Left lung (tissue), 10 donors: ENCODE data around the gene GRM7. TPM values are rescaled to one million over a fixed set of nuclear protein-coding genes. Genes with fewer than 3 reads are reported as not detected.

Source experiments
- ATAC-seq: fragments of 200-7000 bp; cut with Tn5 transposase; one replicate; pipeline ENCODE4 v1.9.1; 2020; ENCODE audit warnings: moderate library complexity
- DNase-seq, 4 donors: peaks; one replicate each; pipeline ENCODE4 v3.0.0-alpha.2; 2013 to 2020
- H3K27ac ChIP-seq, 2 donors: fragments of 200-600 bp; sonication (generic) in 1 of 2; one replicate each; pipeline versions ENCODE4 v1.5.0 to v1.8.0; 2020 to 2021
- H3K27me3 ChIP-seq, 2 donors: fragments of 200-600 bp; sonication (generic) in 1 of 2; one replicate each; pipeline versions ENCODE4 v1.5.0 to v1.8.0; 2020 to 2021
- H3K36me3 ChIP-seq, 2 donors: fragments of 200-600 bp; sonication (generic) in 1 of 2; one replicate each; pipeline versions ENCODE4 v1.5.0 to v1.8.0; 2020 to 2021
- H3K4me1 ChIP-seq, 2 donors: fragments of 200-600 bp; one replicate each; pipeline ENCODE4 v1.8.0; 2021
- H3K4me3 ChIP-seq, 2 donors: fragments of 200-600 bp; sonication (generic) in 1 of 2; one replicate each; pipeline versions ENCODE4 v1.5.0 to v1.8.0; 2020 to 2021; ENCODE audit warnings: mild to moderate bottlenecking in 1 of 2
- H3K9me3 ChIP-seq, 2 donors: fragments of 200-600 bp; sonication (generic) in 1 of 2; one replicate each; pipeline versions ENCODE4 v1.5.0 to v1.8.0; 2020 to 2021
- CTCF ChIP-seq, 2 donors: fragments of 200-600 bp; sonication (generic) in 1 of 2; IDR thresholded peaks; one replicate each; pipeline versions ENCODE4 v1.5.0 to v1.8.0; 2021; ENCODE audit warnings: antibody characterized with exemption in 2 of 2
- intact Hi-C, 2 donors: fragments of 100-400 bp; cut with DNase I; formaldehyde crosslinking; loops; one replicate each; pipeline versions ENCODE4 v1.11.2 to v1.14.2; 2022
- polyA plus RNA-seq, 6 donors: library from polyadenylated mRNA; unstranded; fragments of 120-200 nt; gene quantifications; one replicate each; pipeline ENCODE4 v1.2.1, GENCODE V29; 2013; ENCODE audit not compliant: insufficient read length in 6 of 6
- total RNA-seq, 2 donors: library from RNA; stranded (reverse); fragmentation: NEBNext Ultra II Directional; extraction: Animal tissue kit (Norgen Biotek cat#: 25700); gene quantifications; one replicate each; pipeline ENCODE4 v1.2.1, GENCODE V29; 2021
- donor health status: DM: no; HTN: yes; CAD: no.
- donor health status: DM: no; HTN: no; CAD: no.

GRM7 gene
- total and polyA plus RNA-seq, 8 donors: 0.04 to 0.72 (median 0.27) TPM

- no peak for DNase-seq
- ATAC-seq: no peak
- Histone ChIP-seq H3K27ac (no peak overlapping the region), H3K4me1 (no peaks in the 10 kb centered on the region), H3K27me3 (no peaks in the 10 kb centered on the region), H3K36me3 (no peaks in the 10 kb centered on the region), H3K4me3 (no peak overlapping the region), H3K9me3 (no peaks in the 10 kb centered on the region)
- no peak for TF ChIP-seq CTCF (IDR thresholded peaks at IDR 0.05)
- intact Hi-C loops: no loop called here
Measured at GRCh38 chr3:7739754-7740153, 878.8 kb downstream of the GRM7 start.

GRCh38 chr3:7740458-7740857, 879.5 kb downstream of the GRM7 start:
- no peak for DNase-seq
- H3K4me3 ChIP-seq: no peak overlapping the region

GRCh38 chr3:7744850-7745249, 883.9 kb downstream of the GRM7 start:
- H3K27me3 ChIP-seq: no peaks in the 10 kb centered on the region
- no peak overlapping the region for H3K4me3 ChIP-seq
- no peaks in the 10 kb centered on the region for H3K9me3 ChIP-seq
- no peak for DNase-seq
- H3K4me1 ChIP-seq: no peaks in the 10 kb centered on the region
- TF ChIP-seq CTCF (IDR thresholded peaks at IDR 0.05): no peak
- ATAC-seq: no peak
- H3K36me3 ChIP-seq: no peaks in the 10 kb centered on the region
- intact Hi-C loops: no loop called here
- H3K27ac ChIP-seq: no peak overlapping the region

More at GRCh38 chr3:7740458-7740857, 879.5 kb downstream of the GRM7 start:
- intact Hi-C loops: no loop called here
- H3K27ac ChIP-seq: no peak overlapping the region
- H3K4me1 ChIP-seq: no peaks in the 10 kb centered on the region
- H3K27me3 ChIP-seq: no peaks in the 10 kb centered on the region
- H3K36me3 ChIP-seq: no peaks in the 10 kb centered on the region
- ATAC-seq: no peak
- no peak for TF ChIP-seq CTCF (IDR thresholded peaks at IDR 0.05)
- no peaks in the 10 kb centered on the region for H3K9me3 ChIP-seq

GRCh38 chr3:7745711-7746110, 884.8 kb downstream of the GRM7 start:
- no peaks in the 10 kb centered on the region for H3K36me3 ChIP-seq
- H3K27me3 ChIP-seq: no peaks in the 10 kb centered on the region
- DNase-seq (no peak), ATAC-seq (no peak)
- no peak overlapping the region for H3K4me3 ChIP-seq
- H3K27ac ChIP-seq: no peak overlapping the region
- intact Hi-C loops: no loop called here
- no peaks in the 10 kb centered on the region for H3K9me3 ChIP-seq
- TF ChIP-seq CTCF (IDR thresholded peaks at IDR 0.05): no peak
- no peaks in the 10 kb centered on the region for H3K4me1 ChIP-seq

- H3K27ac ChIP-seq: no peak overlapping the region
- H3K36me3 ChIP-seq: no peaks in the 10 kb centered on the region
- intact Hi-C loops: no loop called here
- ATAC-seq (no peak), DNase-seq (no peak)
- H3K27me3 ChIP-seq: no peaks in the 10 kb centered on the region
- TF ChIP-seq CTCF (IDR thresholded peaks at IDR 0.05): no peak
- H3K9me3 ChIP-seq: no peaks in the 10 kb centered on the region
- no peaks in the 10 kb centered on the region for H3K4me1 ChIP-seq
- H3K4me3 ChIP-seq: no peak overlapping the region
Measured at GRCh38 chr3:7749931-7750695, 889.2 kb downstream of the GRM7 start.
